Kidney (tissue), 14 donors: ENCODE measurements around the gene SULT1A1. TPM values are rescaled to one million over a fixed set of nuclear protein-coding genes. Genes with fewer than 3 reads are reported as not detected.

Experiments used
- DNase-seq, 5 donors: peaks; one replicate each; pipeline ENCODE4 v3.0.0-alpha.2; 2013 to 2020
- FAIRE-seq: peaks from 2 replicates; lab custom pipeline; 2012; peaks lifted over from hg19 to GRCh38; lab: Jason Lieb, UNC
- H3K27ac ChIP-seq, 2 donors: one replicate each; pipeline ENCODE4 v1.7.0; 2013; ENCODE audit warnings: low read depth in 2 of 2, low read length in 2 of 2, inconsistent platforms in 1 of 2
- H3K27me3 ChIP-seq: one replicate; pipeline ENCODE4 v1.7.1; 2013; ENCODE audit warnings: low read length, inconsistent platforms; ENCODE audit not compliant: control insufficient read depth, insufficient read depth
- H3K36me3 ChIP-seq, 3 donors: one replicate each; pipeline versions ENCODE4 v1.7.0 to v1.7.1; 2013; ENCODE audit warnings: low read length in 3 of 3, control low read depth in 1 of 3, inconsistent platforms in 1 of 3; ENCODE audit not compliant: insufficient read depth in 3 of 3, control insufficient read depth in 2 of 3
- H3K4me1 ChIP-seq, 3 donors: one replicate each; pipeline versions ENCODE4 v1.7.0 to v1.7.1; 2013; ENCODE audit warnings: low read length in 3 of 3, inconsistent platforms in 1 of 3, low read depth in 1 of 3; ENCODE audit not compliant: control insufficient read depth in 2 of 3, insufficient read depth in 2 of 3
- H3K4me3 ChIP-seq, 3 donors: one replicate each; pipeline versions ENCODE4 v1.7.0 to v1.8.1; 2013; ENCODE audit warnings: low read length in 3 of 3, control low read depth in 1 of 3, inconsistent platforms in 1 of 3
- H3K9ac ChIP-seq, 3 donors: one replicate each; pipeline versions ENCODE4 v1.7.0 to v1.7.1; 2013; ENCODE audit warnings: low read length in 3 of 3, control low read depth in 1 of 3, inconsistent platforms in 1 of 3
- H3K9me3 ChIP-seq, 3 donors: one replicate each; pipeline versions ENCODE4 v1.7.0 to v1.7.1; 2013; ENCODE audit warnings: low read length in 3 of 3, control low read depth in 1 of 3, inconsistent platforms in 1 of 3; ENCODE audit not compliant: control insufficient read depth in 2 of 3, insufficient read depth in 1 of 3
- CTCF ChIP-seq: IDR thresholded peaks from 3 replicates; pipeline ENCODE4 v1.5.1; 2012; ENCODE audit warnings: mild to moderate bottlenecking, moderate library complexity, borderline replicate concordance; ENCODE audit not compliant: insufficient read depth; ENCODE audit errors: extremely low read depth
- intact Hi-C: fragments of 100-400 bp; cut with DNase I; formaldehyde crosslinking; loops from one replicate; pipeline ENCODE4 v1.11.1; 2022
- polyA plus RNA-seq: library from polyadenylated mRNA; stranded (reverse); fragments of 350-450 nt; fragmentation: Illumina TruSeq; extraction: RNeasy Lipid Tissue Mini Kit (QIAGEN cat#74804); gene quantifications from one replicate; pipeline ENCODE4 v1.2.3, GENCODE V29; 2014; ENCODE audit warnings: low read depth, low replicate concordance; ENCODE audit not compliant: insufficient read depth
- total RNA-seq: library from RNA; stranded (reverse); fragmentation: NEBNext Ultra II Directional; extraction: Animal tissue kit (Norgen Biotek cat#: 25700); gene quantifications from one replicate; pipeline ENCODE4 v1.2.1, GENCODE V29; 2021
- donor health status: control.
- donor health status: control.
- donor health status: control.
- donor health status: control.
- donor health status: control.
- donor health status: DM: yes; HTN: yes; CAD: no.
- donor health status: Normal renal cell carcinoma (clear cell type).

The SULT1A1 gene
- total and polyA plus RNA-seq, 2 donors from 2014 or later: 20.7 to 50.2 TPM

GRCh38 chr16:28556914-28557320 lies 52.9 kb downstream of the SULT1A1 start:
- Histone ChIP-seq H3K4me1 (peaks cover 0 to 8% (median 0%) of the 10 kb centered on the region in 3 donors), H3K36me3 (peaks cover 3 to 5% (median 4%) of the 10 kb centered on the region in 3 donors), H3K9me3 (no peaks in the 10 kb centered on the region), H3K4me3 (no peak overlapping the region), H3K27ac (no peak overlapping the region), H3K27me3 (no peaks in the 10 kb centered on the region), H3K9ac (no peak overlapping the region)
- intact Hi-C loops: no loop called here
- no peak for TF ChIP-seq CTCF
- DNase-seq (no peak), FAIRE-seq (no peak)

DNA sequence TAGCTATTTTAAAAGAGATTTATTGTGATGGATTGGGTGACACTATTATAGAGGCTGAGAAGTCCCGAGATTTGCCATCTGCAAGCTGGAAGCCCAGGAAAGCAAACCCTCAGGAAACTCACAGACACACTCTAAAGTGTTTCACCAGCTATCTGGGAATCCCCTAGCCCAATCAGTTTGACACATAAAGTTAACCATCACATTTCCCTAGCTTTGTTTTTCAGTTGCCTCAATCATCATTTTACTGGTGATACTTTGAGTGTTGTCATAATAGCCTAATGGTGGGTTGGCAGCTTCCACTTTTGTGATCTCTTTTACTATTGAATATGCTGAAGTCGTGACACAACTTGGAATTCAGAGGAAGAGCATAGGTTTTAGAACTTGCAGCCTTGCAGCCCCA lies 54.3 kb downstream of the SULT1A1 start:
- no peak overlapping the region for H3K4me3 ChIP-seq
- H3K9ac ChIP-seq: no peak overlapping the region
- intact Hi-C loops: no loop called here
- H3K27me3 ChIP-seq: no peaks in the 10 kb centered on the region
- DNase-seq (no peak), FAIRE-seq (no peak)
- H3K36me3 ChIP-seq: peaks cover 3 to 5% (median 4%) of the 10 kb centered on the region in 3 donors
- no peaks in the 10 kb centered on the region for H3K9me3 ChIP-seq
- H3K4me1 ChIP-seq: peaks cover 0 to 5% (median 0%) of the 10 kb centered on the region in 3 donors
- no peak for TF ChIP-seq CTCF
- H3K27ac ChIP-seq: no peak overlapping the region

Other genes with a start within 250 kb of the SULT1A1 start
- gene NPIPB6, start 246.5 kb downstream of the SULT1A1 start, total RNA-seq: 2.4 TPM
- not detected for gene NPIPB6, start 246.5 kb downstream of the SULT1A1 start, polyA plus RNA-seq
- gene EIF3CL, start 206.2 kb downstream of the SULT1A1 start, total RNA-seq: 26.7 TPM
- 61.0 TPM for gene EIF3CL, start 206.2 kb downstream of the SULT1A1 start, polyA plus RNA-seq
- not detected for gene NPIPB7, start 137.7 kb downstream of the SULT1A1 start, total RNA-seq
- not detected for gene NPIPB7, start 137.7 kb downstream of the SULT1A1 start, polyA plus RNA-seq
- 35.0 TPM for gene CLN3, start 118.0 kb downstream of the SULT1A1 start, total RNA-seq
- gene CLN3, start 118.0 kb downstream of the SULT1A1 start, polyA plus RNA-seq: 54.1 TPM
- gene APOBR, start 115.4 kb downstream of the SULT1A1 start, total RNA-seq: 3.2 TPM
- gene APOBR, start 115.4 kb downstream of the SULT1A1 start, polyA plus RNA-seq: 0.45 TPM
- 0.31 TPM for gene IL27, start 103.2 kb downstream of the SULT1A1 start, total RNA-seq
- not detected for gene IL27, start 103.2 kb downstream of the SULT1A1 start, polyA plus RNA-seq
- 64.7 TPM for gene NUPR1, start 71.1 kb downstream of the SULT1A1 start, total RNA-seq
- 125 TPM for gene NUPR1, start 71.1 kb downstream of the SULT1A1 start, polyA plus RNA-seq
- gene SGF29, start 56.1 kb downstream of the SULT1A1 start, total RNA-seq: 28.5 TPM
- gene SGF29, start 56.1 kb downstream of the SULT1A1 start, polyA plus RNA-seq: 20.6 TPM
- gene SULT1A2, start 13.0 kb downstream of the SULT1A1 start, total RNA-seq: 1.1 TPM
- 13.3 TPM for gene SULT1A2, start 13.0 kb downstream of the SULT1A1 start, polyA plus RNA-seq
- gene NPIPB8, start 28.0 kb upstream of the SULT1A1 start, total RNA-seq: 2.0 TPM
- not detected for gene NPIPB8, start 28.0 kb upstream of the SULT1A1 start, polyA plus RNA-seq
- 424 TPM for gene EIF3C, start 101.4 kb upstream of the SULT1A1 start, total RNA-seq
- gene EIF3C, start 101.4 kb upstream of the SULT1A1 start, polyA plus RNA-seq: 542 TPM
- gene NPIPB9, start 141.7 kb upstream of the SULT1A1 start, total RNA-seq: 3.5 TPM
- 0.37 TPM for gene NPIPB9, start 141.7 kb upstream of the SULT1A1 start, polyA plus RNA-seq
- gene ATXN2L, start 213.0 kb upstream of the SULT1A1 start, total RNA-seq: 102 TPM
- 43.2 TPM for gene ATXN2L, start 213.0 kb upstream of the SULT1A1 start, polyA plus RNA-seq
- 146 TPM for gene TUFM, start 236.3 kb upstream of the SULT1A1 start, total RNA-seq
- 443 TPM for gene TUFM, start 236.3 kb upstream of the SULT1A1 start, polyA plus RNA-seq